Testis (tissue), 5 donors: ENCODE results near the gene CD8A. TPM values are rescaled to one million over a fixed set of nuclear protein-coding genes. Genes with fewer than 3 reads are reported as not detected.
"Not testable (repeated sequence)": the region's sequence is repeated elsewhere in the genome, so short reads cannot be mapped to it uniquely, and the experiment has no call there.

Experiments used
- DNase-seq: peaks from one replicate; pipeline ENCODE4 v3.0.0-alpha.2; 2019
- H3K27ac ChIP-seq, 2 donors: fragments of 200-600 bp; sonication (generic); one replicate each; pipeline ENCODE4 v1.5.1; 2019
- H3K27me3 ChIP-seq: fragments of 200-600 bp; sonication (generic); one replicate; pipeline ENCODE4 v1.5.1; 2019
- H3K36me3 ChIP-seq: fragments of 200-600 bp; sonication (generic); one replicate; pipeline ENCODE4 v1.5.1; 2017; ENCODE audit warnings: low read depth; ENCODE audit errors: missing control alignments
- H3K4me1 ChIP-seq: fragments of 200-600 bp; sonication (generic); one replicate; pipeline ENCODE4 v1.5.1; 2019
- H3K4me3 ChIP-seq, 2 donors: fragments of 200-600 bp; sonication (generic); one replicate each; pipeline ENCODE4 v1.5.1; 2017 to 2019
- H3K9me3 ChIP-seq: fragments of 200-600 bp; sonication (generic); one replicate; pipeline ENCODE4 v1.5.1; 2017
- POLR2A ChIP-seq: fragments of 450-650 bp; IDR thresholded peaks from one replicate; pipeline ENCODE4 v1.6.1; 2017; ENCODE audit warnings: antibody characterized with exemption, mild to moderate bottlenecking, moderate library complexity
- WGBS, 2 donors: methylation state at CpG; one replicate each; pipeline ENCODE4 v1.1.5; 2018; 5-methylcytosine and 5-hydroxymethylcytosine counted together
- intact Hi-C: fragments of 100-400 bp; cut with DNase I; formaldehyde crosslinking; loops from one replicate; pipeline ENCODE4 v1.15.1; 2023; ENCODE audit warnings: low total_unique reads
- long read RNA-seq, 2 donors: transcript quantifications; one replicate each; lab custom pipeline, GENCODE V29; 2026
- polyA plus RNA-seq: library from polyadenylated mRNA; stranded (reverse); fragments of 350-450 nt; fragmentation: Illumina TruSeq; extraction: RNeasy Lipid Tissue Mini Kit (QIAGEN cat#74804); gene quantifications from one replicate; pipeline ENCODE4 v1.2.3, GENCODE V29; 2014; ENCODE audit warnings: low read depth, low replicate concordance; ENCODE audit not compliant: insufficient read depth
- total RNA-seq, 2 donors: library from RNA; depleted of rRNA; stranded (reverse); fragments of >200 nt; gene quantifications; one replicate each; pipeline ENCODE4 v1.2.3, GENCODE V29; 2016
- TF ChIP-seq, protein P1 (sequence below), 3 experiments: fragments of 450-650 bp in 2 of 3; fragments of 200-600 bp in 1 of 3; sonication (generic) in 1 of 3; IDR thresholded peaks; one replicate each; pipeline ENCODE4 v1.5.1; 2016 to 2019; ENCODE audit warnings: antibody characterized with exemption in 3 of 3, mild to moderate bottlenecking in 2 of 3, moderate library complexity in 1 of 3

Gene CD8A
- total RNA-seq (1 to 10 TPM in 1 of 2 donors, under 1 TPM in 1; 0.31 to 1.7 TPM), polyA plus RNA-seq (2.9 TPM)
- long read RNA-seq, donor 1, result 0 reads
- long read RNA-seq, donor 2, result 0 reads

DNA sequence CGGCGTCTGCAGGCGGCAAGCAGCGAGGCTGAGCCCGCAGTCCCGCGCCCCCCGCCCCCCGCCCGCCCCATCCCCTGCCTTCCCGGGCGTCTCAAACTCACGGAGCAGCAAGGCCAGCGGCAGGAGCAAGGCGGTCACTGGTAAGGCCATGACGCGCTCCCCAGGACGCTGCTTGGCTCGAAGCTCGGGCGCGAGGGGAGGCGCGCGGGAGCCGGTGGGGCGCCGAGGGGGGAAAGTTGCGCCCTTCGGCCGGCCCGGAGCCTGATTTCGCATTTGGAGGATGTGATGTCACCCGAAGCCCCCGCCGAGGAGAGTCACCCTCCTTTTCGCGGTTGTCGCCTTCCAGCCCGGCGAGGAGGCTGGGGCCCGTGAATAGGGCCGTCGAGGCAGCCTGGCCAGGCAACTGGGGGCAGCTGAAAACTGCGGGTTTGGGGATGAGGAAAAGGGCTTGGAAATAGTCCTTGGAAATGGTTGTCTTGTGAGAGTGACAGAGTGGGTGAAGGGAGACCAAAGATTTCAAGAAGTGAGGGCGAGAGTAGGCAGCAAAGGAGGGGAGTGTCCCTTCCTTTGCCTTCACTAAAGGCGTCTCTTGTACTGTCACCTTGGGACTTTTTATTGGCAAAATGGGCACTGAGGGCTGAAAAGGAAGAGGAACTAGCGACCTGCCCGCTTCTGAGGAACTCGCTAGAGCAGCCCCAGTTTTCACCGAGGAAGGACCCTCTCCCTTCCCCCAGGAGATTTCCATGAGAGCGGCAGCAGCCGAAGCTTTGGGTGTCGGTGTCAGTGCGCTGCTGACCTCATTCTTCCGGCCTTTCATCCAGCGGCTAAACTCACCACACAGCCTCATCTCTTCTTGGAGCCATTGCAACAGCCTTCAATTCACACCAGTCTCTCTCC, at the start of gene CD8A:
CD8A (minus strand) TSS at position 238 of the 897 bp plus-strand sequence; CDS start at position 150, 88 bp downstream.
- DNase-seq, result no peak
- H3K27me3 ChIP-seq, result no peaks in the 10 kb centered on the region
- peak within 1 kb of the TSS in 1 of 2 donors; percentile 38 for H3K4me3 ChIP-seq
- no peak within 1 kb of the TSS for H3K27ac ChIP-seq
- intact Hi-C loops, result no loop called here
- H3K36me3 ChIP-seq, result no peaks in the 10 kb centered on the region
- H3K9me3 ChIP-seq, result no peaks in the 10 kb centered on the region
- H3K4me1 ChIP-seq, result peaks cover 17% of the 10 kb centered on the region
- 3 to 5% methylated on average over 31 to 51 of the region's 57 CpGs for WGBS, 2 donors
- TF ChIP-seq, protein P1, sequence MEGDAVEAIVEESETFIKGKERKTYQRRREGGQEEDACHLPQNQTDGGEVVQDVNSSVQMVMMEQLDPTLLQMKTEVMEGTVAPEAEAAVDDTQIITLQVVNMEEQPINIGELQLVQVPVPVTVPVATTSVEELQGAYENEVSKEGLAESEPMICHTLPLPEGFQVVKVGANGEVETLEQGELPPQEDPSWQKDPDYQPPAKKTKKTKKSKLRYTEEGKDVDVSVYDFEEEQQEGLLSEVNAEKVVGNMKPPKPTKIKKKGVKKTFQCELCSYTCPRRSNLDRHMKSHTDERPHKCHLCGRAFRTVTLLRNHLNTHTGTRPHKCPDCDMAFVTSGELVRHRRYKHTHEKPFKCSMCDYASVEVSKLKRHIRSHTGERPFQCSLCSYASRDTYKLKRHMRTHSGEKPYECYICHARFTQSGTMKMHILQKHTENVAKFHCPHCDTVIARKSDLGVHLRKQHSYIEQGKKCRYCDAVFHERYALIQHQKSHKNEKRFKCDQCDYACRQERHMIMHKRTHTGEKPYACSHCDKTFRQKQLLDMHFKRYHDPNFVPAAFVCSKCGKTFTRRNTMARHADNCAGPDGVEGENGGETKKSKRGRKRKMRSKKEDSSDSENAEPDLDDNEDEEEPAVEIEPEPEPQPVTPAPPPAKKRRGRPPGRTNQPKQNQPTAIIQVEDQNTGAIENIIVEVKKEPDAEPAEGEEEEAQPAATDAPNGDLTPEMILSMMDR (IDR thresholded peaks at IDR 0.05), result no peak
- TF ChIP-seq POLR2A, result no peak

DNA sequence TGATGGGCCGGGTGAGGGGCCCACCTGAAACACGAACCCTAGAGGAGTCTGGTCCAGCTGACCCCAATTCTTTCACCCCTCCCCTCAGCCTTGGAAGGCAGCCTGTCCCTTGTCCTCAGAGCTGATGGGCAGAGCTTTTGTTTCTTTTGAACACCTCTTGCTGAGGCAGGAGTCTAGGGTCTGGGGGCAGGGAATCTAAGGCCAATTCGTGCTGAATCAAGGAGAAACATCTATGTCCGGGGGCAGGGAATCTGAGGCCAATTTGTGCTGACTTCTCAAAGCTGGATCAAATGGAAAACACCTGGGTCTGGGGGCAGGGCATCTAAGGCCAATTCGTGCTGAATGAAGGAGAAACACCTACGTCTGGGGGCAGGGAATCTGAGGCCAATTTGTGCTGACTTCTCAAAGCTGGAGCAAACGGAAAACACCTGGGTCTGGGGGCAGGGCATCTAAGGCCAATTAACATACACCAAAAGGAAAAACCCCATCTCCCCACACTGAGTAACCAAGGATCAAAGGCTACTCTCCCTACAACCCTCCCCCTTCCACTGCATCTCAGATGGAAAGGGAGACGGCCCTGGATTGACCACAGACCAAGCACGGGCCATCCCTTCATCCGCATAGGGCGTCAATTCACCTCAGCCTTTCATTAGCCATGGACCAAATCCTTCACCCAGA, 49.3 kb upstream of the CD8A start:
- H3K9me3 ChIP-seq, H3K27ac ChIP-seq, H3K27me3 ChIP-seq, H3K4me1 ChIP-seq, H3K4me3 ChIP-seq, DNase-seq, H3K36me3 ChIP-seq, intact Hi-C loops: not testable (repeated sequence)
- WGBS, 2 donors, result 77 to 83% methylated on average over 4 to 7 of the region's 11 CpGs

DNA sequence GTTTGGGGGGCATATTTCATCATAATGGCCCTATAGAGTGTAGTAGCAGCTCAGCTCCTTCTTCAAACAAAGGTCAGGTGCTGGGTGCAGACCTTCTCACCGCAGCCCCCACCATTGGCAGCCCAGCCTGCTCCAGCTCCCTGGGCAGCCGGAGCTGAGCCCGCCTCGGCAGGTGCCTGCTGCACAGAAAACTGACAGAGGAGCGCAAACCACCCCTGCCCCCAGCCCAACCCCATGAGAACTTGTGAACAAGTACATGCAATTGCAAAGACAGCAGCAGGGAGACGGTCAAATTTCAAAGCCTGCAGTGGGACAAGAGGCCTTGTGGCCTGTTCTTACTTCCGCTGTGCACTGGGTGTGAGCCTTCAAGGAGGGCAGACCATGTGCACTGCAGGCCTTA, 48.7 kb upstream of the CD8A start:
- WGBS, 2 donors, result 92 to 98% methylated on average over 7 of the region's 7 CpGs

DNA sequence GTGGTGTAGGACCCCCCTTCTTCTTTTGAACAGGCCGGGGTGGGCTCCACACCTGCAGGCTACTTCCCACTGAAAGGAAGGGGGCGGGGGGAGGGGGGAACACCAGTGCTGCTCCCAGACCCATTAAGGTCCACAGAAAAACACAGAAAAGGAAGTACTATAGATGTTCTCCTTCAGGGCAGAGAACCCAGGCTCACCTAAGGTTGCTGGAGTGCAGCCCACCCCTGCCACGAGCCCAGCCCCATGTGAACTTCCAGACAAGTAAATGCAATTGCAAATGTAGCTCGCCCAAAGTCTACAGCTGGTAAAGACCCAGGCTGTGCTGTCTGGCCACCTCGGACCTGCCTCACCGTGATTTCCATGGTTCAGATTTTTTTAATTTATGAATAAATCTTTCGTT, 47.0 kb upstream of the CD8A start:
- DNase-seq, H3K4me1 ChIP-seq, H3K9me3 ChIP-seq, H3K36me3 ChIP-seq, intact Hi-C loops, H3K27ac ChIP-seq, H3K27me3 ChIP-seq, H3K4me3 ChIP-seq: not testable (repeated sequence)
- 76 to 82% methylated on average over 5 to 7 of the region's 7 CpGs for WGBS, 2 donors

More for the DNA sequence above, 48.7 kb upstream of the CD8A start:
- H3K9me3 ChIP-seq, H3K4me1 ChIP-seq, H3K27me3 ChIP-seq, H3K27ac ChIP-seq, H3K4me3 ChIP-seq, intact Hi-C loops, H3K36me3 ChIP-seq, DNase-seq: not testable (repeated sequence)

DNA sequence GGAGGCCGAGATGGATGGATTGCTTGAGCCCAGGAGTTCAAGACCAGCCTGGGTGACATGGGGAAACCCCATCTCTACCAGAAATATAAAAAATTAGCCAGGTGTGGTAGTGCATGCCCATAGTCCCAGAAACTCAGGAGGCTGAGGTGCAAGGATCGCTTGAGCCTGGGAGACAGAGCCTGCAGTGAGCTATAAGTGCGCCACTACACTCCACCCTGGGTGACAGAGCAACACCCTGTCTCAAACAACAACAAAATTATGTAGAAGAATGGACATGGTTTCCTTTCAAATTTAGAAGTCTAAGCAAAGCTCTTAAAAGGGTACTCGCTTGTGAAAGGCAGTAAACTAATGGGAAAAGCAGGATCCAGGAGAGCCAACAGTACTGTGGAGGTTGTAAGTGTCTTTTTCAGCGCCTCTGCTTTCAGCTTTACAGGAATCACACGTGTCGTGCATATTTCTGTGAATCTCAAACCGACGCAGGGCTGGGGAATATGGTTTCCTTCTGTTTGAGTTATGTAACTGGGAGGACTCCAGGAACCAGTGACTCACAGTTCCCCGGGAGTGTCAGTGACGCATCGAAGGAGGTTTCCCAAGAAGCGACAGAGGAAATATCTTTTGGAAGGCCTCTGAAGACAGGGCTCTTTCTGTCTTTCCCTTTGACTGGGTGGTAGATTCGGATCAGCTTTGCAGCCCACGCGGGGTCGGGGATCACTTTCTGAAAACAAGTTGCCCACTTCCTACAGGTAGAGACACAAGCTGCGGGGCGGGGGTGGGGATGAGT, 46.4 kb upstream of the CD8A start:
- intact Hi-C loops, H3K9me3 ChIP-seq, H3K27me3 ChIP-seq, H3K4me1 ChIP-seq, H3K4me3 ChIP-seq, H3K27ac ChIP-seq, H3K36me3 ChIP-seq: not testable (repeated sequence)
- peak; percentile 35 for DNase-seq
- 56 to 66% methylated on average over 13 of the region's 19 CpGs for WGBS, 2 donors

DNA sequence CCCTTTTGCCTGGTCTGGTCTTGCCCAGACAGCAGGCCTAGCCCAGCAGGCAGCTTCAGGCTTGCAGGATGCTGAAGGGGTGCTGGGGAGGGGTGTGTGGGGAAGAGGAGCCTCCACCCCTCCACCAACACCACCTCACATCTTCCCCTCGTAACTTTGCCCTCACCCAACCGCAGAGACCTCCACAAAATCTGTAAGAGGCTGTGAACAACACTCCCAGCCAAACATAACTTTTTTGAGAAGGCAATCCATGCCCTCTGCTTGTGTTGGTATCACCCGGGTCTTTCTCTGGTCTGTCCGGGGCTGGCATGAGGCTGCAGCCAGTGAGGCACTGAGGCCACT, 44.8 kb upstream of the CD8A start:
- H3K4me1 ChIP-seq, DNase-seq, H3K4me3 ChIP-seq, H3K27me3 ChIP-seq, H3K9me3 ChIP-seq, H3K27ac ChIP-seq, intact Hi-C loops, H3K36me3 ChIP-seq: not testable (repeated sequence)
- WGBS, 2 donors, result 70% methylated on average over 2 of the region's 4 CpGs; no CpG with 5 or more reads in 1 of the 2 donors

DNA sequence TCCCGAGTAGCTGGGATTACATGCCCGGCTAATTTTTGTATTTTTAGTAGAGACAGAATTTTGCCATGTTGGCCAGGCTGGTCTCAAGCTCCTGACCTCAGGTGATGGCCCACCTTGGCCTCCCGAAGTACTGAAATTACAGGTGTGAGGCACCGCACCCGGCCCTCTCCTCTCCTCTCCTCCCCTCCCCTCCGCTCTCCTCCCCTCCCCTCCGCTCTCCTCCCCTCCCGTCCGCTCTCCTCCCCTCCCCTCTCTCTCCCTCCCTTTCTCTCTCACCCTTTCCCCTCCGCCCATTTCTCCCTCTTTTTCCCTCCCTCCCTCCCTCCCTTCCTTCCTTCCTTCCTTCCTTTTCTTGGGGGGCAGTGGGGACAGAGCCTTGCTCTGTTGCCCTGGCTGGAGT, 42.6 kb upstream of the CD8A start:
- no peaks in the 10 kb centered on the region for H3K9me3 ChIP-seq
- TF ChIP-seq POLR2A, result no peak
- TF ChIP-seq, protein P1 (IDR thresholded peaks at IDR 0.05), result no peak
- H3K36me3 ChIP-seq, result no peaks in the 10 kb centered on the region
- H3K27me3 ChIP-seq, result no peaks in the 10 kb centered on the region
- intact Hi-C loops, result no loop called here
- H3K27ac ChIP-seq, result no peak overlapping the region
- H3K4me3 ChIP-seq, result no peak overlapping the region
- DNase-seq, result no peak
- 75 to 84% methylated on average over 9 to 10 of the region's 10 CpGs for WGBS, 2 donors
- no peaks in the 10 kb centered on the region for H3K4me1 ChIP-seq
